ENCODE measurements around the gene TKTL1.
"Not testable (repeated sequence)": the region's sequence is repeated elsewhere in the genome, so short reads cannot be mapped to it uniquely, and the experiment has no call there.

DNA sequence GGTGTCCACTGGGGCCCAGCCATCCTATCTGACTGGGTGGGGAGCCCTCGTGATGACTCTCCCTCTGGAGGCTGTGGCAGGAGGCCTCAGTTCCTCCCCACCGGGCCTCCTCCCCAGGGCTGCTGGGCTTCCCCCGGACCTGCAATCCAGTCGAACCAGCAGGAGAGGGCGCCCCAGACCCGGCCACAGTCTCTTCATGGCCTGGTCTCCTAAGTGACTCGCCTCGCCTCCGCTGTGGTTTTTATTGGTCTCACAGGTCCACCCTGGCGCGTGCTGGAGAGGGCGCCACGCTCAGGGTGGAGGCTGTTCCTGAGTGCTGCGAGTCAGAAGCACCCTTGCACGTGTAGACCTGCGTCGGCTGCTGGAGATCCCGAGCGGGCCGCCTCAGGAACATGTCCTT, 48.0 kb downstream of the TKTL1 start:
- TF ChIP-seq, protein P1, sequence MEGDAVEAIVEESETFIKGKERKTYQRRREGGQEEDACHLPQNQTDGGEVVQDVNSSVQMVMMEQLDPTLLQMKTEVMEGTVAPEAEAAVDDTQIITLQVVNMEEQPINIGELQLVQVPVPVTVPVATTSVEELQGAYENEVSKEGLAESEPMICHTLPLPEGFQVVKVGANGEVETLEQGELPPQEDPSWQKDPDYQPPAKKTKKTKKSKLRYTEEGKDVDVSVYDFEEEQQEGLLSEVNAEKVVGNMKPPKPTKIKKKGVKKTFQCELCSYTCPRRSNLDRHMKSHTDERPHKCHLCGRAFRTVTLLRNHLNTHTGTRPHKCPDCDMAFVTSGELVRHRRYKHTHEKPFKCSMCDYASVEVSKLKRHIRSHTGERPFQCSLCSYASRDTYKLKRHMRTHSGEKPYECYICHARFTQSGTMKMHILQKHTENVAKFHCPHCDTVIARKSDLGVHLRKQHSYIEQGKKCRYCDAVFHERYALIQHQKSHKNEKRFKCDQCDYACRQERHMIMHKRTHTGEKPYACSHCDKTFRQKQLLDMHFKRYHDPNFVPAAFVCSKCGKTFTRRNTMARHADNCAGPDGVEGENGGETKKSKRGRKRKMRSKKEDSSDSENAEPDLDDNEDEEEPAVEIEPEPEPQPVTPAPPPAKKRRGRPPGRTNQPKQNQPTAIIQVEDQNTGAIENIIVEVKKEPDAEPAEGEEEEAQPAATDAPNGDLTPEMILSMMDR (conservative IDR thresholded peaks at IDR 0.05): not testable (repeated sequence)
- not testable (repeated sequence) for TF ChIP-seq EZH2 (IDR thresholded peaks at IDR 0.05; ENCODE audit: low read depth)

Data from PC-9 (cell line).